ENCODE data around the gene SERPINB2.
A peak's percentile ranks its signal among the peaks of the same experiment; 100 is the strongest.

SERPINB2 gene

GRCh38 chr18:63892566-63892965 lies 5.1 kb downstream of the SERPINB2 start:
- no peak overlapping the region for H3K4me3 ChIP-seq (ENCODE audit: control insufficient read depth, low read depth, low read length)
- DNase-seq (ENCODE audit: low read depth) = peak; percentile 20
- no peak for TF ChIP-seq CTCF (conservative IDR thresholded peaks at IDR 0.05; ENCODE audit: control insufficient read depth, insufficient read depth, low read depth, low read length)

GRCh38 chr18:63894106-63894772 lies 6.7 kb downstream of the SERPINB2 start:
- no peak for TF ChIP-seq CTCF (conservative IDR thresholded peaks at IDR 0.05; ENCODE audit: control insufficient read depth, insufficient read depth, low read depth, low read length)
- no peak for DNase-seq (ENCODE audit: low read depth)
- H3K4me3 ChIP-seq (ENCODE audit: control insufficient read depth, low read depth, low read length) = no peak overlapping the region

- no peak overlapping the region for H3K4me3 ChIP-seq (ENCODE audit: control insufficient read depth, low read depth, low read length)
- DNase-seq (ENCODE audit: low read depth) = no peak
- TF ChIP-seq CTCF (conservative IDR thresholded peaks at IDR 0.05; ENCODE audit: control insufficient read depth, insufficient read depth, low read depth, low read length) = no peak
Measured at GRCh38 chr18:63895190-63895589, 7.7 kb downstream of the SERPINB2 start.

- TF ChIP-seq CTCF (conservative IDR thresholded peaks at IDR 0.05; ENCODE audit: control insufficient read depth, insufficient read depth, low read depth, low read length) = no peak
- no peak overlapping the region for H3K4me3 ChIP-seq (ENCODE audit: control insufficient read depth, low read depth, low read length)
- DNase-seq (ENCODE audit: low read depth) = peak; percentile 38
Measured at GRCh38 chr18:63897072-63897471, 9.6 kb downstream of the SERPINB2 start.

GRCh38 chr18:63899206-63899605 lies 11.7 kb downstream of the SERPINB2 start:
- no peak for TF ChIP-seq CTCF (conservative IDR thresholded peaks at IDR 0.05; ENCODE audit: control insufficient read depth, insufficient read depth, low read depth, low read length)
- DNase-seq (ENCODE audit: low read depth) = no peak
- H3K4me3 ChIP-seq (ENCODE audit: control insufficient read depth, low read depth, low read length) = no peak overlapping the region

- TF ChIP-seq CTCF (conservative IDR thresholded peaks at IDR 0.05; ENCODE audit: control insufficient read depth, insufficient read depth, low read depth, low read length) = no peak
- H3K4me3 ChIP-seq (ENCODE audit: control insufficient read depth, low read depth, low read length) = no peak overlapping the region
- DNase-seq (ENCODE audit: low read depth) = no peak
Measured at GRCh38 chr18:63903851-63904570, 16.5 kb downstream of the SERPINB2 start.
